Stimulated activated naive CD4-positive, alpha-beta T cell (primary cell): ENCODE results near the gene EHBP1.

Experiments used
- DNase-seq, 6 experiments: peaks; one replicate each; lab custom pipeline; 2025; lab: John Stamatoyannopoulos, UW

Gene EHBP1

GRCh38 chr2:62822549-62822948, 117.0 kb downstream of the EHBP1 start:
- DNase-seq: no peak

- DNase-seq: no peak
Observed at GRCh38 chr2:62824388-62824787, 118.9 kb downstream of the EHBP1 start.

GRCh38 chr2:62826141-62826540, 120.6 kb downstream of the EHBP1 start:
- no peak for DNase-seq

GRCh38 chr2:62826953-62827675, 121.6 kb downstream of the EHBP1 start:
- no peak for DNase-seq

GRCh38 chr2:62831729-62832128, 126.2 kb downstream of the EHBP1 start:
- DNase-seq: no peak

GRCh38 chr2:62844311-62845090, 139.0 kb downstream of the EHBP1 start:
- DNase-seq: no peak

GRCh38 chr2:62845256-62845655, 139.7 kb downstream of the EHBP1 start:
- no peak for DNase-seq

GRCh38 chr2:62852254-62852653, 146.7 kb downstream of the EHBP1 start:
- no peak for DNase-seq

- no peak for DNase-seq
Observed at GRCh38 chr2:62854600-62855514, 149.3 kb downstream of the EHBP1 start.

GRCh38 chr2:62856228-62857040, 150.9 kb downstream of the EHBP1 start:
- DNase-seq: no peak

GRCh38 chr2:62857139-62857931, 151.8 kb downstream of the EHBP1 start:
- DNase-seq: no peak

GRCh38 chr2:62858231-62858832, 152.8 kb downstream of the EHBP1 start:
- DNase-seq: no peak

GRCh38 chr2:62868947-62869346, 163.4 kb downstream of the EHBP1 start:
- no peak for DNase-seq

GRCh38 chr2:62870966-62871365, 165.5 kb downstream of the EHBP1 start:
- DNase-seq: no peak

- DNase-seq: no peak
Observed at GRCh38 chr2:62871506-62871905, 166.0 kb downstream of the EHBP1 start.

GRCh38 chr2:62873603-62874002, 168.1 kb downstream of the EHBP1 start:
- no peak for DNase-seq

- DNase-seq: no peak
Observed at GRCh38 chr2:62874881-62875383, 169.4 kb downstream of the EHBP1 start.

GRCh38 chr2:62881162-62881795, 175.8 kb downstream of the EHBP1 start:
- no peak for DNase-seq

GRCh38 chr2:62883629-62884028, 178.1 kb downstream of the EHBP1 start:
- DNase-seq: no peak

GRCh38 chr2:62884086-62884485, 178.6 kb downstream of the EHBP1 start:
- no peak for DNase-seq
